GM21825 (cell line): ENCODE results near the gene PWP2.
A peak's percentile ranks its signal among the peaks of the same experiment; 100 is the strongest.
"Not testable (repeated sequence)": the region's sequence is repeated elsewhere in the genome, so short reads cannot be mapped to it uniquely, and the experiment has no call there.

Experiments used
- ATAC-seq: cut with Tn5 transposase; IDR thresholded peaks from one replicate; pipeline ENCODE4 v1.9.1; 2021; ENCODE audit warnings: mild to moderate bottlenecking, moderate library complexity; ENCODE audit not compliant: unreplicated experiment

Gene PWP2

GRCh38 chr21:44159349-44160297 lies 52.4 kb downstream of the PWP2 start:
- not testable (repeated sequence) for ATAC-seq

GRCh38 chr21:44160298-44160672 lies 53.1 kb downstream of the PWP2 start:
- not testable (repeated sequence) for ATAC-seq

GRCh38 chr21:44160821-44161220 lies 53.6 kb downstream of the PWP2 start:
- ATAC-seq: not testable (repeated sequence)

GRCh38 chr21:44163167-44163653 lies 56.0 kb downstream of the PWP2 start:
- ATAC-seq: not testable (repeated sequence)

GRCh38 chr21:44165933-44166332 lies 58.7 kb downstream of the PWP2 start:
- ATAC-seq: not testable (repeated sequence)

- not testable (repeated sequence) for ATAC-seq
These were observed 60.3 kb downstream of the PWP2 start for GRCh38 chr21:44167527-44167926.

GRCh38 chr21:44170326-44170725 lies 63.1 kb downstream of the PWP2 start:
- ATAC-seq: not testable (repeated sequence)

GRCh38 chr21:44170863-44171262 lies 63.7 kb downstream of the PWP2 start:
- ATAC-seq: not testable (repeated sequence)

- ATAC-seq: not testable (repeated sequence)
These were observed 64.9 kb downstream of the PWP2 start for GRCh38 chr21:44171962-44172572.

GRCh38 chr21:44172741-44173140 lies 65.5 kb downstream of the PWP2 start:
- ATAC-seq: not testable (repeated sequence)

GRCh38 chr21:44175189-44175588 lies 68.0 kb downstream of the PWP2 start:
- peak; percentile 57 for ATAC-seq

GRCh38 chr21:44176127-44176526 lies 68.9 kb downstream of the PWP2 start:
- ATAC-seq: not testable (repeated sequence)
